ENCODE data around the gene C18orf54. TPM values are rescaled to one million over a fixed set of nuclear protein-coding genes. Genes with fewer than 3 reads are reported as not detected.

The C18orf54 gene
- total and polyA plus RNA-seq, 9 of the 15 experiments (the other 6 are each of a cell fraction or from before 2014, with no cell fraction given) = 3.0 to 8.7 (median 4.3) TPM

GRCh38 chr18:54388203-54389142 is 30.8 kb downstream of the C18orf54 start (continued):
- TF ChIP-seq ZBTB49 (CRISPR knock-in tag; IDR thresholded peaks at IDR 0.05; ENCODE audit: borderline replicate concordance) = no peak
- peak; percentile 58 for TF ChIP-seq CBFA2T3 (IDR thresholded peaks at IDR 0.05)
- TF ChIP-seq TEAD4 (IDR thresholded peaks at IDR 0.05; ENCODE audit: low read length) = peak; percentile 84
- no peak for TF ChIP-seq TEAD4 (CRISPR knock-in tag; IDR thresholded peaks at IDR 0.05; ENCODE audit: borderline replicate concordance)
- TF ChIP-seq DPF2 (IDR thresholded peaks at IDR 0.05) = peak; percentile 89
- TF ChIP-seq CREB5 (CRISPR knock-in tag; IDR thresholded peaks at IDR 0.05) = no peak
- TF ChIP-seq ZNF589 (CRISPR knock-in tag; IDR thresholded peaks at IDR 0.05; ENCODE audit: low read depth) = 0 out of 2 replicates have a peak, but pooled peaks have one; percentile 48
- no peak for TF ChIP-seq AFF4 (CRISPR knock-in tag; IDR thresholded peaks at IDR 0.05)
- no peak for TF ChIP-seq ASH1L (IDR thresholded peaks at IDR 0.05; ENCODE audit: borderline replicate concordance, low read depth, partially characterized antibody)
- no peak for TF ChIP-seq HNRNPUL1 (IDR thresholded peaks at IDR 0.05; ENCODE audit: low read length)
- 0 out of 2 replicates have a peak, but pooled peaks have one; percentile 14 for TF ChIP-seq CREM (IDR thresholded peaks at IDR 0.05; ENCODE audit: low read depth)
- TF ChIP-seq BRD4 (IDR thresholded peaks at IDR 0.05) = peak; percentile 27; the same call in 1 of the 2 replicates
- TF ChIP-seq MITF (IDR thresholded peaks at IDR 0.05) = no peak
- 0 out of 2 replicates have a peak, but pooled peaks have one; percentile 25 for TF ChIP-seq ZNF316 (IDR thresholded peaks at IDR 0.05)
- TF ChIP-seq SMARCB1 (IDR thresholded peaks at IDR 0.05; ENCODE audit: insufficient read length, low read depth) = no peak

Measured in K562 (cell line).